ENCODE measurements around the gene GABRB1. TPM values are rescaled to one million over a fixed set of nuclear protein-coding genes. Genes with fewer than 3 reads are reported as not detected.

Gene GABRB1
- total RNA-seq, 1 experiment from 2014 or later = not detected

GRCh38 chr4:47386146-47386545 lies 354.8 kb downstream of the GABRB1 start:
- Histone ChIP-seq H4K20me1 (ENCODE audit: insufficient read depth) (no peaks in the 10 kb centered on the region), H3K4me3 (replicated peaks in 1 of 2; ENCODE audit: low read depth in 1 of 2, low read length in 2 of 2) (no peak overlapping the region), H3K27me3 (ENCODE audit: insufficient read depth, low read length) (peaks cover 8% of the 10 kb centered on the region), H3K27ac (ENCODE audit: low read depth, low read length) (no peak overlapping the region), H3K36me3 (ENCODE audit: control insufficient read depth in 1 of 2, insufficient read depth in 2 of 2, low read length in 2 of 2) (no peaks in the 10 kb centered on the region), H3K4me1 (ENCODE audit: control insufficient read depth in 1 of 2, insufficient read depth in 2 of 2, low read length in 2 of 2) (no peaks in the 10 kb centered on the region), H3K9me3 (ENCODE audit: control insufficient read depth in 1 of 2, insufficient read depth in 1 of 2, low read depth in 1 of 2, low read length in 2 of 2) (no peaks in the 10 kb centered on the region), H3K4me2 (ENCODE audit: low read length) (no peak overlapping the region), H3K9me2 (ENCODE audit: insufficient read depth) (no peaks in the 10 kb centered on the region), H2AFZ (ENCODE audit: low read depth, low read length, poor library complexity, severe bottlenecking) (no peak overlapping the region), H3K79me2 (ENCODE audit: insufficient read depth, low read length) (no peaks in the 10 kb centered on the region), H3K9ac (ENCODE audit: low read length) (no peak overlapping the region)
- ChIA-PET CTCF (no interaction called here), POLR2A (no interaction called here), RAD21 (ENCODE audit: low non-redundant PET in 1 of 2, low total read pairs in 2 of 2, uncharacterized antibody in 2 of 2, unreplicated experiment in 2 of 2) (no interaction called here)
- ATAC-seq (no peak), DNase-seq (ENCODE audit: low read depth, low spot score) (no peak)
- TF ChIP-seq EGR1 (IDR thresholded peaks at IDR 0.05; ENCODE audit: low read depth) (no peak), EZH2 (IDR thresholded peaks at IDR 0.05) (no peak), CEBPB (IDR thresholded peaks at IDR 0.05; ENCODE audit: low read depth) (no peak), EZH2phosphoT487 (IDR thresholded peaks at IDR 0.05; ENCODE audit: borderline replicate concordance) (no peak)
- BruUV-seq (replicated peaks) = no TSS peak
- intact Hi-C loops (cut with micrococcal nuclease) = loop anchor here (10.0 kb wide), 1 partner anchor 451 kb away; no protein-coding TSS in a partner anchor

GRCh38 chr4:47386561-47387235 lies 355.3 kb downstream of the GABRB1 start:
- POLR2A ChIA-PET = no interaction called here
- intact Hi-C loops (cut with micrococcal nuclease) = loop anchor here (10.0 kb wide), 1 partner anchor 452 kb away; no protein-coding TSS in a partner anchor

More at GRCh38 chr4:47386561-47387235, 355.3 kb downstream of the GABRB1 start:
- Histone ChIP-seq H3K9me2 (ENCODE audit: insufficient read depth) (no peaks in the 10 kb centered on the region), H2AFZ (ENCODE audit: low read depth, low read length, poor library complexity, severe bottlenecking) (no peak overlapping the region), H3K79me2 (ENCODE audit: insufficient read depth, low read length) (no peaks in the 10 kb centered on the region), H3K4me3 (replicated peaks in 1 of 2; ENCODE audit: low read depth in 1 of 2, low read length in 2 of 2) (no peak overlapping the region), H3K27ac (ENCODE audit: low read depth, low read length) (no peak overlapping the region), H3K9me3 (ENCODE audit: control insufficient read depth in 1 of 2, insufficient read depth in 1 of 2, low read depth in 1 of 2, low read length in 2 of 2) (no peaks in the 10 kb centered on the region), H3K27me3 (ENCODE audit: insufficient read depth, low read length) (peaks cover 8% of the 10 kb centered on the region), H3K36me3 (ENCODE audit: control insufficient read depth in 1 of 2, insufficient read depth in 2 of 2, low read length in 2 of 2) (no peaks in the 10 kb centered on the region), H4K20me1 (ENCODE audit: insufficient read depth) (no peaks in the 10 kb centered on the region), H3K9ac (ENCODE audit: low read length) (no peak overlapping the region), H3K4me2 (ENCODE audit: low read length) (no peak overlapping the region), H3K4me1 (ENCODE audit: control insufficient read depth in 1 of 2, insufficient read depth in 2 of 2, low read length in 2 of 2) (no peaks in the 10 kb centered on the region)
- TF ChIP-seq CEBPB (IDR thresholded peaks at IDR 0.05; ENCODE audit: low read depth) (no peak), TCF7L2 (IDR thresholded peaks at IDR 0.05; ENCODE audit: borderline replicate concordance, extremely low read depth, insufficient read depth, insufficient read length) (no peak)
- BruUV-seq (replicated peaks) = no TSS peak
- ChIA-PET CTCF (no interaction called here), RAD21 (ENCODE audit: low non-redundant PET in 1 of 2, low total read pairs in 2 of 2, uncharacterized antibody in 2 of 2, unreplicated experiment in 2 of 2) (no interaction called here)
- no peak for DNase-seq (ENCODE audit: low read depth, low spot score)
- no peak for ATAC-seq

Data from HCT116 (cell line).